ENCODE results near the gene GOLGB1.
"Not testable (repeated sequence)": the region's sequence is repeated elsewhere in the genome, so short reads cannot be mapped to it uniquely, and the experiment has no call there.

Gene GOLGB1

GRCh38 chr3:121747976-121748375, 1.6 kb downstream of the GOLGB1 start:
- no peak for DNase-seq (ENCODE audit: low read depth)
- peak overlapping the region; percentile 90 for H3K4me3 ChIP-seq (ENCODE audit: low read depth, low read length)

- not testable (repeated sequence) for DNase-seq (ENCODE audit: low read depth); H3K4me3 ChIP-seq (ENCODE audit: low read depth, low read length)
Observed at GRCh38 chr3:121743106-121743505, 6.4 kb downstream of the GOLGB1 start.

- H3K4me3 ChIP-seq (ENCODE audit: low read depth, low read length): no peak overlapping the region
- no peak for DNase-seq (ENCODE audit: low read depth)
Observed at GRCh38 chr3:121740896-121741295, 8.6 kb downstream of the GOLGB1 start.

- H3K4me3 ChIP-seq (ENCODE audit: low read depth, low read length): no peak overlapping the region
- DNase-seq (ENCODE audit: low read depth): no peak
Observed at GRCh38 chr3:121739902-121740301, 9.6 kb downstream of the GOLGB1 start.

GRCh38 chr3:121737644-121738043, 11.9 kb downstream of the GOLGB1 start:
- no peak for DNase-seq (ENCODE audit: low read depth)
- H3K4me3 ChIP-seq (ENCODE audit: low read depth, low read length): no peak overlapping the region

GRCh38 chr3:121736112-121736511, 13.4 kb downstream of the GOLGB1 start:
- no peak for DNase-seq (ENCODE audit: low read depth)
- no peak overlapping the region for H3K4me3 ChIP-seq (ENCODE audit: low read depth, low read length)

- H3K4me3 ChIP-seq (ENCODE audit: low read depth, low read length): no peak overlapping the region
- DNase-seq (ENCODE audit: low read depth): no peak
Observed at GRCh38 chr3:121735047-121735696, 14.4 kb downstream of the GOLGB1 start.

- no peak overlapping the region for H3K4me3 ChIP-seq (ENCODE audit: low read depth, low read length)
- no peak for DNase-seq (ENCODE audit: low read depth)
Observed at GRCh38 chr3:121730940-121731687, 18.4 kb downstream of the GOLGB1 start.

- H3K4me3 ChIP-seq (ENCODE audit: low read depth, low read length): no peak overlapping the region
- no peak for DNase-seq (ENCODE audit: low read depth)
Observed at GRCh38 chr3:121724130-121724529, 25.4 kb downstream of the GOLGB1 start.

- H3K4me3 ChIP-seq (ENCODE audit: low read depth, low read length): no peak overlapping the region
- DNase-seq (ENCODE audit: low read depth): no peak
Observed at GRCh38 chr3:121723485-121723884, 26.1 kb downstream of the GOLGB1 start.

- H3K4me3 ChIP-seq (ENCODE audit: low read depth, low read length): no peak overlapping the region
- no peak for DNase-seq (ENCODE audit: low read depth)
Observed at GRCh38 chr3:121722411-121722810, 27.1 kb downstream of the GOLGB1 start.

GRCh38 chr3:121720163-121720562, 29.4 kb downstream of the GOLGB1 start:
- no peak overlapping the region for H3K4me3 ChIP-seq (ENCODE audit: low read depth, low read length)
- DNase-seq (ENCODE audit: low read depth): no peak

GRCh38 chr3:121719423-121719822, 30.1 kb downstream of the GOLGB1 start:
- no peak for DNase-seq (ENCODE audit: low read depth)
- no peak overlapping the region for H3K4me3 ChIP-seq (ENCODE audit: low read depth, low read length)

- no peak for DNase-seq (ENCODE audit: low read depth)
- no peak overlapping the region for H3K4me3 ChIP-seq (ENCODE audit: low read depth, low read length)
Observed at GRCh38 chr3:121718205-121718846, 31.2 kb downstream of the GOLGB1 start.

GRCh38 chr3:121710347-121710746, 39.2 kb downstream of the GOLGB1 start:
- no peak for DNase-seq (ENCODE audit: low read depth)
- H3K4me3 ChIP-seq (ENCODE audit: low read depth, low read length): no peak overlapping the region

GRCh38 chr3:121707531-121708273, 41.8 kb downstream of the GOLGB1 start:
- DNase-seq (ENCODE audit: low read depth): no peak
- no peak overlapping the region for H3K4me3 ChIP-seq (ENCODE audit: low read depth, low read length)

- no peak overlapping the region for H3K4me3 ChIP-seq (ENCODE audit: low read depth, low read length)
- DNase-seq (ENCODE audit: low read depth): no peak
Observed at GRCh38 chr3:121705541-121705940, 44.0 kb downstream of the GOLGB1 start.

GRCh38 chr3:121703973-121704372, 45.6 kb downstream of the GOLGB1 start:
- no peak for DNase-seq (ENCODE audit: low read depth)

GRCh38 chr3:121698901-121699300, 50.6 kb downstream of the GOLGB1 start:
- no peak for DNase-seq (ENCODE audit: low read depth)

More at GRCh38 chr3:121703973-121704372, 45.6 kb downstream of the GOLGB1 start:
- H3K4me3 ChIP-seq (ENCODE audit: low read depth, low read length): no peak overlapping the region

GRCh38 chr3:121698476-121698875, 51.1 kb downstream of the GOLGB1 start:
- DNase-seq (ENCODE audit: low read depth): no peak

More at GRCh38 chr3:121698901-121699300, 50.6 kb downstream of the GOLGB1 start:
- H3K4me3 ChIP-seq (ENCODE audit: low read depth, low read length): no peak overlapping the region

More at GRCh38 chr3:121698476-121698875, 51.1 kb downstream of the GOLGB1 start:
- H3K4me3 ChIP-seq (ENCODE audit: low read depth, low read length): no peak overlapping the region

Measured in skeletal muscle cell (primary cell).